ENCODE measurements around the gene KRTAP2-1. TPM values are rescaled to one million over a fixed set of nuclear protein-coding genes. Genes with fewer than 3 reads are reported as not detected.

Gene KRTAP2-1
- total RNA-seq, 1 experiment from 2014 or later: not detected

DNA sequence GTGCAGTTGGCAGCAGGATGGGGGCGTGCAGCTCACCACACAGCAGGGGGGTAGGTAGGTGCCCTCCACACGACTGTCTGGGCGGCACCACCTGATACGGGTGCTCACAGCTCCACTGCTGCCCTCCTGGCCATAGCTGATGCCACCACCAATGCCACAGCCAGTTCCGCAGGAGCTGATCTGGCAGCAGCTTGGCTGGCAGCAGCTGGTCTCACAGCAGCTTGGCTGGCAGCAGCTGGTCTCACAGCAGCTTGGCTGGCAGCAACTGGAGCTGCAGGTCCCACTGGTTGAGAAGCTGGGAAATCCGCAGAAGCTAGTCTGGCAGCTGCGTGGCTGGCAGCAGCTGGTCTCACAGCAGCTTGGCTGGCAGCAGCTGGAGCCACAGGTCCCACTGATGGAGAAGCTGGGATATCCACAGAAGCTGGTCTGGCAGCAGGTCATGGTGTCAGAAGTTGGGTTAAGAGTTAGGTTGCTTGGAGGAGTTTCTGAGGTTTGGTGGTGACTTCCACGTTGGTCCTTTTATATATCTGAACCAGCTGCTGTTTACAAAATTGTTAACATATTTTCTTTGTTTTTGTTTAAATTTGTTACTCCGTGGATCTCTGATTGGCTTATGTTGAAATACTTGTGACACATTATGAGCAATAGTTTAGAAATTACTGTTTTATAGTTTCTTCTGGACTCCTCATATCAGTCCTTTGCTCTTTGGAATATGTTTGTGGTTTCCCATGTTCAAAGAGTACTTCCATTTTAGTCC, 20.2 kb downstream of the KRTAP2-1 start, which contains the start of gene KRTAP1-5:
Gene KRTAP1-5 (minus strand): TSS at position 494 of the 757 bp plus-strand sequence. CDS start 53 bp downstream, at position 441.
- no peaks in the 10 kb centered on the region for H3K9me3 ChIP-seq
- no peaks in the 10 kb centered on the region for H3K4me1 ChIP-seq
- Mint-ChIP-seq H3K27me3 (ENCODE audit: insufficient read depth, unreplicated experiment) (no peaks in the 10 kb centered on the region), H3K4me3 (ENCODE audit: unreplicated experiment) (no peak within 1 kb of the TSS), H3K9me3 (ENCODE audit: unreplicated experiment) (peaks cover 13% of the 10 kb centered on the region), H3K27ac (ENCODE audit: unreplicated experiment) (no peak within 1 kb of the TSS), H3K36me3 (ENCODE audit: insufficient read depth, unreplicated experiment) (no peaks in the 10 kb centered on the region), H3K4me1 (ENCODE audit: low read depth, unreplicated experiment) (no peaks in the 10 kb centered on the region)
- CTCF ChIA-PET: no interaction called here
- no peak for DNase-seq
- H3K36me3 ChIP-seq (ENCODE audit: control insufficient read depth, insufficient read depth, low read length): no peaks in the 10 kb centered on the region
- BruUV-seq (replicated peaks): no TSS peak
- POLR2A ChIA-PET: no interaction called here
- intact Hi-C loops (cut with micrococcal nuclease; ENCODE audit: unreplicated experiment): no loop called here
- no peak within 1 kb of the TSS for H3K4me3 ChIP-seq (ENCODE audit: low read depth, low read length)
- H3K27me3 ChIP-seq (replicated peaks; ENCODE audit: control insufficient read depth, insufficient read depth, low read length): no peaks in the 10 kb centered on the region
- TF ChIP-seq, protein P1, sequence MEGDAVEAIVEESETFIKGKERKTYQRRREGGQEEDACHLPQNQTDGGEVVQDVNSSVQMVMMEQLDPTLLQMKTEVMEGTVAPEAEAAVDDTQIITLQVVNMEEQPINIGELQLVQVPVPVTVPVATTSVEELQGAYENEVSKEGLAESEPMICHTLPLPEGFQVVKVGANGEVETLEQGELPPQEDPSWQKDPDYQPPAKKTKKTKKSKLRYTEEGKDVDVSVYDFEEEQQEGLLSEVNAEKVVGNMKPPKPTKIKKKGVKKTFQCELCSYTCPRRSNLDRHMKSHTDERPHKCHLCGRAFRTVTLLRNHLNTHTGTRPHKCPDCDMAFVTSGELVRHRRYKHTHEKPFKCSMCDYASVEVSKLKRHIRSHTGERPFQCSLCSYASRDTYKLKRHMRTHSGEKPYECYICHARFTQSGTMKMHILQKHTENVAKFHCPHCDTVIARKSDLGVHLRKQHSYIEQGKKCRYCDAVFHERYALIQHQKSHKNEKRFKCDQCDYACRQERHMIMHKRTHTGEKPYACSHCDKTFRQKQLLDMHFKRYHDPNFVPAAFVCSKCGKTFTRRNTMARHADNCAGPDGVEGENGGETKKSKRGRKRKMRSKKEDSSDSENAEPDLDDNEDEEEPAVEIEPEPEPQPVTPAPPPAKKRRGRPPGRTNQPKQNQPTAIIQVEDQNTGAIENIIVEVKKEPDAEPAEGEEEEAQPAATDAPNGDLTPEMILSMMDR (IDR thresholded peaks at IDR 0.05; ENCODE audit: insufficient read depth in 1 of 2, low read depth in 1 of 2, low read length in 1 of 2, severe bottlenecking in 1 of 2, unreplicated experiment in 1 of 2): no peak

DNA sequence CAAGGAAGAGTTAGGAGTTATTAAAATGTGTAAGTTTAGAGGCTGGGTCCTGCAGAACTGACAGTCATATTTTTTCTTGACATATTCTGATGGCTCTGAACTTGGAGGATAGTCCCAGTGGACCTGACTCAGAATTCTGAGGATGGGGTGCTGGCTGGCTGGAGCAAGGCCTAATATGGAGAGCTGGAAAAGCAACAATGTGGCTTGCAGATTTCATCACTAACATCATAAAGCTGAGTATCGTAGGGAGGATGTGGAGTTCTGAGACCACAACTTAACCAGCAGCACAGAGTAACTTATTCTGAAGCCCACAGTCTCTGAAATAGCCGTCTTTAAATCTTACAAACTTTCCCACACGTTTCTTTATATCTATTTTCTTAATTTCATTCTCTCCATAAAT, 22.4 kb downstream of the KRTAP2-1 start:
- BruUV-seq (replicated peaks): no TSS peak
- no peak overlapping the region for H3K4me3 Mint-ChIP-seq (ENCODE audit: unreplicated experiment)
- Histone ChIP-seq H3K4me3 (ENCODE audit: low read depth, low read length) (no peak overlapping the region), H3K4me1 (0 out of 2 replicates have a peak, but pooled peaks cover 6% of the 10 kb centered on the region), H3K27me3 (replicated peaks; ENCODE audit: control insufficient read depth, insufficient read depth, low read length) (no peaks in the 10 kb centered on the region), H3K9me3 (no peaks in the 10 kb centered on the region), H3K36me3 (ENCODE audit: control insufficient read depth, insufficient read depth, low read length) (no peaks in the 10 kb centered on the region)
- H3K27ac Mint-ChIP-seq (ENCODE audit: unreplicated experiment): no peak overlapping the region
- H3K4me1 Mint-ChIP-seq (ENCODE audit: low read depth, unreplicated experiment): no peaks in the 10 kb centered on the region
- no peaks in the 10 kb centered on the region for H3K27me3 Mint-ChIP-seq (ENCODE audit: insufficient read depth, unreplicated experiment)
- no peaks in the 10 kb centered on the region for H3K36me3 Mint-ChIP-seq (ENCODE audit: insufficient read depth, unreplicated experiment)
- TF ChIP-seq, protein P1 (IDR thresholded peaks at IDR 0.05; ENCODE audit: insufficient read depth in 1 of 2, low read depth in 1 of 2, low read length in 1 of 2, severe bottlenecking in 1 of 2, unreplicated experiment in 1 of 2): no peak
- CTCF ChIA-PET: no interaction called here
- intact Hi-C loops (cut with micrococcal nuclease; ENCODE audit: unreplicated experiment): no loop called here
- peaks cover 13% of the 10 kb centered on the region for H3K9me3 Mint-ChIP-seq (ENCODE audit: unreplicated experiment)
- no peak for DNase-seq
- POLR2A ChIA-PET: no interaction called here

DNA sequence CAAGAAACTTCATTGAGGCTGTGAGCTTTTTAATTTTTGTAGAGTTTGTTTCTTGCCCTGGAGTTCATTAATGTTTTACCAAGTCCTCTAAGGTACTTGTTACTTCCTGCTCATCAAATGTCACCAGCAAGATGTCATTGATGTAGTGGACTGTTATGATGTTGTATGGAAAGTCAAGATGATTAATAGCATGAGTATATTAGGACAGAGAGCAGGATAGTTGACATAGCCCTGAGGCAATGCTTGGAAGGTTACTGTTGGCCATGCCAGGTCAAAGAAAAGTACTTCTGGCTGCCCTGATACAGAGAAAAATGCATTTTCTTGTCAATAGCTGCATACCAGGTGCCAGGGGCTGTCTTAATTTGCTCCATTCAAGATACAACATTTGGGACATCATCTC, 26.8 kb downstream of the KRTAP2-1 start:
- peaks cover 14% of the 10 kb centered on the region for H3K4me1 Mint-ChIP-seq (ENCODE audit: low read depth, unreplicated experiment)
- no peak overlapping the region for H3K4me3 ChIP-seq (ENCODE audit: low read depth, low read length)
- no peak overlapping the region for H3K27ac Mint-ChIP-seq (ENCODE audit: unreplicated experiment)
- intact Hi-C loops (cut with micrococcal nuclease; ENCODE audit: unreplicated experiment): no loop called here
- ChIA-PET CTCF (no interaction called here), POLR2A (no interaction called here)
- H3K36me3 ChIP-seq (ENCODE audit: control insufficient read depth, insufficient read depth, low read length): no peaks in the 10 kb centered on the region
- TF ChIP-seq, protein P1 (IDR thresholded peaks at IDR 0.05; ENCODE audit: insufficient read depth in 1 of 2, low read depth in 1 of 2, low read length in 1 of 2, severe bottlenecking in 1 of 2, unreplicated experiment in 1 of 2): no peak
- H3K9me3 ChIP-seq: no peaks in the 10 kb centered on the region
- peaks cover 36% of the 10 kb centered on the region for H3K4me1 ChIP-seq
- H3K27me3 ChIP-seq (replicated peaks; ENCODE audit: control insufficient read depth, insufficient read depth, low read length): no peaks in the 10 kb centered on the region
- BruUV-seq (replicated peaks): no TSS peak
- DNase-seq: peak; percentile 31 to 61
- no peaks in the 10 kb centered on the region for H3K27me3 Mint-ChIP-seq (ENCODE audit: insufficient read depth, unreplicated experiment)
- H3K9me3 Mint-ChIP-seq (ENCODE audit: unreplicated experiment): peaks cover 17% of the 10 kb centered on the region
- no peak overlapping the region for H3K4me3 Mint-ChIP-seq (ENCODE audit: unreplicated experiment)
- no peaks in the 10 kb centered on the region for H3K36me3 Mint-ChIP-seq (ENCODE audit: insufficient read depth, unreplicated experiment)
